NCI-H2171 treated with DMSO at 0.1 percent for 48 hours (cell line): ENCODE measurements around the gene HDAC4.

ENCODE experiments used
- DNase-seq: peaks from one replicate; lab custom pipeline; 2025; lab: John Stamatoyannopoulos, UW

Gene HDAC4

GRCh38 chr2:239202343-239202742 lies 198.5 kb downstream of the HDAC4 start:
- DNase-seq: no peak

GRCh38 chr2:239201884-239202283 lies 198.9 kb downstream of the HDAC4 start:
- no peak for DNase-seq

GRCh38 chr2:239201531-239201876 lies 199.3 kb downstream of the HDAC4 start:
- DNase-seq: no peak

GRCh38 chr2:239200646-239201530 lies 199.9 kb downstream of the HDAC4 start:
- DNase-seq: no peak

- no peak for DNase-seq
These were observed 201.6 kb downstream of the HDAC4 start for GRCh38 chr2:239199041-239199768.

- DNase-seq: no peak
These were observed 202.6 kb downstream of the HDAC4 start for GRCh38 chr2:239198221-239198620.

GRCh38 chr2:239197146-239197545 lies 203.7 kb downstream of the HDAC4 start:
- DNase-seq: no peak

GRCh38 chr2:239196474-239197021 lies 204.3 kb downstream of the HDAC4 start:
- no peak for DNase-seq

GRCh38 chr2:239195992-239196391 lies 204.8 kb downstream of the HDAC4 start:
- DNase-seq: no peak

- DNase-seq: no peak
These were observed 205.4 kb downstream of the HDAC4 start for GRCh38 chr2:239195318-239195871.

GRCh38 chr2:239194731-239195317 lies 206.0 kb downstream of the HDAC4 start:
- no peak for DNase-seq

GRCh38 chr2:239193925-239194677 lies 206.7 kb downstream of the HDAC4 start:
- no peak for DNase-seq

GRCh38 chr2:239193401-239193811 lies 207.4 kb downstream of the HDAC4 start:
- DNase-seq: no peak

GRCh38 chr2:239192975-239193374 lies 207.8 kb downstream of the HDAC4 start:
- DNase-seq: no peak

- no peak for DNase-seq
These were observed 208.4 kb downstream of the HDAC4 start for GRCh38 chr2:239192456-239192855.

- no peak for DNase-seq
These were observed 209.6 kb downstream of the HDAC4 start for GRCh38 chr2:239190921-239191885.

- no peak for DNase-seq
These were observed 210.5 kb downstream of the HDAC4 start for GRCh38 chr2:239190361-239190760.

GRCh38 chr2:239189711-239190131 lies 211.1 kb downstream of the HDAC4 start:
- DNase-seq: no peak

GRCh38 chr2:239188536-239188935 lies 212.3 kb downstream of the HDAC4 start:
- no peak for DNase-seq
